ENCODE measurements around the gene MAPK6.

DNA sequence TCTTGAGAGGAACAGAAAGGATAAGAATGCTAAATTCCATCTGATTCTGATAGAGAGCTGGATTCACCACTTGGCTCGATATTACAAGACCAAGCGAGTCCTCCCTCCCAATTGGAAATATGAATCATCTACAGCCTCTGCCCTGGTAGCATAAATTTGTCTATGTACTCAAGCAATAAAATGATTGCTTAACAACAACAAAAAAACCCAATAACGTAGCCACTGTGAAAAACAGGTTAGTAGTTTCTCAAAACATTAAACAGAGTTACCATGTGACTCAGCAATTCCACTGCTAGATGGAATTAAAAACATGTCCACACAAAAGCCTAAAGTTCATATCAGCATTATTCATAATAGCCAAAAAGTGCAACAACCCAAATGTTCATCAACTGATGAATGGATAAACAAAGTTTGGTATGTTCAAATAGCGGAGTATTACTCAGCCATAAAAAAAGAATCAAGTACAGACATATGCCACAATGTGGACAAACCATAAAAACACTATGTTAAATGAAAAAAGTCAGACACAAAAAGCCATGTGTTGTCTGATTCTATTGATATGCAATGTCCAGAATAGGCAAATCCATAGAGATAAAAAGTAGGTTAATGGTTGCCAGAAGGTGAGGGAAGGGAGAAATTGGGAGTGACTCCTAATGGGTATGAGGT, 76.7 kb downstream of the MAPK6 start:
- TF ChIP-seq, protein P1, sequence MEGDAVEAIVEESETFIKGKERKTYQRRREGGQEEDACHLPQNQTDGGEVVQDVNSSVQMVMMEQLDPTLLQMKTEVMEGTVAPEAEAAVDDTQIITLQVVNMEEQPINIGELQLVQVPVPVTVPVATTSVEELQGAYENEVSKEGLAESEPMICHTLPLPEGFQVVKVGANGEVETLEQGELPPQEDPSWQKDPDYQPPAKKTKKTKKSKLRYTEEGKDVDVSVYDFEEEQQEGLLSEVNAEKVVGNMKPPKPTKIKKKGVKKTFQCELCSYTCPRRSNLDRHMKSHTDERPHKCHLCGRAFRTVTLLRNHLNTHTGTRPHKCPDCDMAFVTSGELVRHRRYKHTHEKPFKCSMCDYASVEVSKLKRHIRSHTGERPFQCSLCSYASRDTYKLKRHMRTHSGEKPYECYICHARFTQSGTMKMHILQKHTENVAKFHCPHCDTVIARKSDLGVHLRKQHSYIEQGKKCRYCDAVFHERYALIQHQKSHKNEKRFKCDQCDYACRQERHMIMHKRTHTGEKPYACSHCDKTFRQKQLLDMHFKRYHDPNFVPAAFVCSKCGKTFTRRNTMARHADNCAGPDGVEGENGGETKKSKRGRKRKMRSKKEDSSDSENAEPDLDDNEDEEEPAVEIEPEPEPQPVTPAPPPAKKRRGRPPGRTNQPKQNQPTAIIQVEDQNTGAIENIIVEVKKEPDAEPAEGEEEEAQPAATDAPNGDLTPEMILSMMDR (tag by site-specific recombination; IDR thresholded peaks at IDR 0.05) = no peak
- TF ChIP-seq ZNF571 (tag by site-specific recombination; IDR thresholded peaks at IDR 0.05) (no peak), BCL11B (tag by site-specific recombination; IDR thresholded peaks at IDR 0.05; ENCODE audit: low read depth) (no peak), ZBTB7A (tag by site-specific recombination; IDR thresholded peaks at IDR 0.05; ENCODE audit: low read depth) (no peak), ZNF366 (tag by site-specific recombination; conservative IDR thresholded peaks at IDR 0.05) (no peak), ZNF423 (tag by site-specific recombination; IDR thresholded peaks at IDR 0.05) (no peak), ZNF416 (tag by site-specific recombination; IDR thresholded peaks at IDR 0.05) (no peak)
